ENCODE data around the gene IDUA. TPM values are rescaled to one million over a fixed set of nuclear protein-coding genes. Genes with fewer than 3 reads are reported as not detected.
A peak's percentile ranks its signal among the peaks of the same experiment; 100 is the strongest.
"Not testable (repeated sequence)": the region's sequence is repeated elsewhere in the genome, so short reads cannot be mapped to it uniquely, and the experiment has no call there.

IDUA gene
- total RNA-seq, 2 experiments from 2014 or later = 6.4 to 9.0 TPM

GRCh38 chr4:1045595-1046201 is 58.9 kb downstream of the IDUA start:
- intact Hi-C loops (cut with DNase I, micrococcal nuclease) = no loop called here
- H3K36me3 Mint-ChIP-seq (ENCODE audit: low read depth) = peaks cover 2% of the 10 kb centered on the region
- ChIA-PET POLR2A (no interaction called here), CTCF (no interaction called here)
- ATAC-seq (no peak), DNase-seq (peak; percentile 7)
- H3K9me3 Mint-ChIP-seq (ENCODE audit: low read depth) = no peaks in the 10 kb centered on the region
- no peak overlapping the region for H3K27ac Mint-ChIP-seq
- peaks cover 5% of the 10 kb centered on the region for H3K4me1 Mint-ChIP-seq
- H3K4me3 Mint-ChIP-seq = no peak overlapping the region
- H3K27me3 Mint-ChIP-seq = peaks cover 21% of the 10 kb centered on the region

- CTCF ChIA-PET; H3K9me3 Mint-ChIP-seq (ENCODE audit: low read depth); H3K36me3 Mint-ChIP-seq (ENCODE audit: low read depth); ATAC-seq; H3K27ac Mint-ChIP-seq; intact Hi-C loops (cut with DNase I, micrococcal nuclease); H3K4me1 Mint-ChIP-seq; POLR2A ChIA-PET; H3K4me3 Mint-ChIP-seq: not testable (repeated sequence)
- H3K27me3 Mint-ChIP-seq = peaks cover 21% of the 10 kb centered on the region
- peak; percentile 2 for DNase-seq
Measured at GRCh38 chr4:1046581-1047011, 59.8 kb downstream of the IDUA start.

GRCh38 chr4:1047106-1047975 is 60.5 kb downstream of the IDUA start:
- Mint-ChIP-seq H3K36me3 (ENCODE audit: low read depth) (peaks cover 2% of the 10 kb centered on the region), H3K27ac (no peak overlapping the region), H3K27me3 (peaks cover 21% of the 10 kb centered on the region), H3K4me1 (peaks cover 5% of the 10 kb centered on the region), H3K9me3 (ENCODE audit: low read depth) (no peaks in the 10 kb centered on the region), H3K4me3 (no peak overlapping the region)
- CTCF ChIA-PET = no interaction called here
- intact Hi-C loops (cut with DNase I, micrococcal nuclease) = no loop called here
- POLR2A ChIA-PET = no interaction called here
- ATAC-seq (no peak), DNase-seq (no peak)

- peaks cover 20% of the 10 kb centered on the region for H3K27me3 Mint-ChIP-seq
- ATAC-seq = no peak
Measured at GRCh38 chr4:1047976-1048772, 61.3 kb downstream of the IDUA start.

GRCh38 chr4:1048773-1049590 is 62.1 kb downstream of the IDUA start:
- peak; percentile 94 for ATAC-seq

More at GRCh38 chr4:1047976-1048772, 61.3 kb downstream of the IDUA start:
- no peak overlapping the region for H3K27ac Mint-ChIP-seq
- H3K9me3 Mint-ChIP-seq (ENCODE audit: low read depth) = no peaks in the 10 kb centered on the region
- H3K4me3 Mint-ChIP-seq = no peak overlapping the region
- POLR2A ChIA-PET = no interaction called here
- peaks cover 2% of the 10 kb centered on the region for H3K36me3 Mint-ChIP-seq (ENCODE audit: low read depth)
- H3K4me1 Mint-ChIP-seq = peaks cover 5% of the 10 kb centered on the region
- DNase-seq = no peak
- intact Hi-C loops (cut with DNase I, micrococcal nuclease) = no loop called here
- CTCF ChIA-PET = no interaction called here

GRCh38 chr4:1049591-1049905 is 62.7 kb downstream of the IDUA start:
- Mint-ChIP-seq H3K27me3 (peaks cover 19% of the 10 kb centered on the region), H3K9me3 (ENCODE audit: low read depth) (no peaks in the 10 kb centered on the region), H3K4me3 (no peak overlapping the region), H3K36me3 (ENCODE audit: low read depth) (peaks cover 2% of the 10 kb centered on the region), H3K4me1 (peaks cover 5% of the 10 kb centered on the region), H3K27ac (no peak overlapping the region)
- DNase-seq (no peak), ATAC-seq (no peak)
- CTCF ChIA-PET = interaction anchor here (0.6 kb wide), 1 partner anchor 11 kb away, joined by 3 read pairs; no protein-coding TSS in a partner anchor
- intact Hi-C loops (cut with DNase I, micrococcal nuclease) = no loop called here
- POLR2A ChIA-PET = no interaction called here

More at GRCh38 chr4:1048773-1049590, 62.1 kb downstream of the IDUA start:
- Mint-ChIP-seq H3K36me3 (ENCODE audit: low read depth) (peaks cover 2% of the 10 kb centered on the region), H3K4me1 (peaks cover 5% of the 10 kb centered on the region), H3K9me3 (ENCODE audit: low read depth) (no peaks in the 10 kb centered on the region), H3K4me3 (no peak overlapping the region), H3K27me3 (peaks cover 19% of the 10 kb centered on the region), H3K27ac (no peak overlapping the region)
- POLR2A ChIA-PET = no interaction called here
- CTCF ChIA-PET = interaction anchor here (0.6 kb wide), 1 partner anchor 11 kb away, joined by 3 read pairs; no protein-coding TSS in a partner anchor
- intact Hi-C loops (cut with DNase I, micrococcal nuclease) = no loop called here
- DNase-seq = peak; percentile 74

GRCh38 chr4:1050486-1051213 is 63.8 kb downstream of the IDUA start:
- no peak overlapping the region for H3K27ac Mint-ChIP-seq
- ChIA-PET POLR2A (no interaction called here), CTCF (interaction anchor here (0.6 to 0.7 kb wide), 2 partner anchors 286 to 468 kb away, joined by 3 to 4 read pairs; no protein-coding TSS in a partner anchor)
- ATAC-seq (no peak), DNase-seq (no peak)
- no peak overlapping the region for H3K4me3 Mint-ChIP-seq
- H3K27me3 Mint-ChIP-seq = peaks cover 14% of the 10 kb centered on the region
- H3K4me1 Mint-ChIP-seq = peaks cover 8% of the 10 kb centered on the region
- intact Hi-C loops (cut with DNase I, micrococcal nuclease) = no loop called here
- H3K9me3 Mint-ChIP-seq (ENCODE audit: low read depth) = no peaks in the 10 kb centered on the region
- peaks cover 2% of the 10 kb centered on the region for H3K36me3 Mint-ChIP-seq (ENCODE audit: low read depth)

- CTCF ChIA-PET = interaction anchor here (0.6 to 0.7 kb wide), 3 partner anchors 51 to 468 kb away, joined by 3 to 4 read pairs (median 3); no protein-coding TSS in a partner anchor
- peaks cover 14% of the 10 kb centered on the region for H3K27me3 Mint-ChIP-seq
- H3K4me3 Mint-ChIP-seq = no peak overlapping the region
- H3K9me3 Mint-ChIP-seq (ENCODE audit: low read depth) = no peaks in the 10 kb centered on the region
- no peak for DNase-seq
- H3K36me3 Mint-ChIP-seq (ENCODE audit: low read depth) = peaks cover 2% of the 10 kb centered on the region
- ATAC-seq = no peak
- no peak overlapping the region for H3K27ac Mint-ChIP-seq
- POLR2A ChIA-PET = interaction anchor here (0.6 kb wide), 1 partner anchor 259 kb away, joined by 3 read pairs; no protein-coding TSS in a partner anchor
- H3K4me1 Mint-ChIP-seq = peaks cover 16% of the 10 kb centered on the region
- intact Hi-C loops (cut with DNase I, micrococcal nuclease) = no loop called here
Measured at GRCh38 chr4:1051472-1051871, 64.6 kb downstream of the IDUA start.

- Mint-ChIP-seq H3K27ac (no peak overlapping the region), H3K4me1 (peaks cover 16% of the 10 kb centered on the region), H3K9me3 (ENCODE audit: low read depth) (no peaks in the 10 kb centered on the region), H3K27me3 (peaks cover 10% of the 10 kb centered on the region), H3K4me3 (no peak overlapping the region), H3K36me3 (ENCODE audit: low read depth) (no peaks in the 10 kb centered on the region)
- ATAC-seq = no peak
- intact Hi-C loops (cut with DNase I, micrococcal nuclease) = no loop called here
- CTCF ChIA-PET = no interaction called here
- no peak for DNase-seq
- POLR2A ChIA-PET = interaction anchor here (0.7 kb wide), 1 partner anchor 123 kb away, joined by 3 read pairs; no protein-coding TSS in a partner anchor
Measured at GRCh38 chr4:1052231-1052671, 65.4 kb downstream of the IDUA start.

GRCh38 chr4:1053080-1053661 is 66.3 kb downstream of the IDUA start:
- Mint-ChIP-seq H3K9me3 (ENCODE audit: low read depth) (no peaks in the 10 kb centered on the region), H3K27ac (no peak overlapping the region), H3K36me3 (ENCODE audit: low read depth) (no peaks in the 10 kb centered on the region), H3K27me3 (peaks cover 5% of the 10 kb centered on the region), H3K4me1 (peaks cover 16% of the 10 kb centered on the region), H3K4me3 (no peak overlapping the region)
- POLR2A ChIA-PET = interaction anchor here (0.5 to 0.7 kb wide), 4 partner anchors 19 to 288 kb away, joined by 3 to 5 read pairs (median 4); partner anchors contain the start of genes GAK and TMEM175
- intact Hi-C loops (cut with DNase I, micrococcal nuclease) = no loop called here
- ATAC-seq = no peak
- DNase-seq = no peak
- CTCF ChIA-PET = no interaction called here

Measured in activated CD4-positive, alpha-beta T cell treated with anti-CD3 and anti-CD28 coated beads for 36 hours (primary cell).